ENCODE measurements around the gene DLG1.
"Not testable (repeated sequence)": the region's sequence is repeated elsewhere in the genome, so short reads cannot be mapped to it uniquely, and the experiment has no call there.

The DLG1 gene

GRCh38 chr3:197203714-197204146, 94.7 kb downstream of the DLG1 start:
- no peak for DNase-seq (ENCODE audit: extremely low spot score)
- CTCF ChIA-PET = interaction anchor here (1.0 to 2.7 kb wide), 6 partner anchors 16 to 471 kb away, joined by 3 to 11 read pairs (median 4); partner anchors contain the start of gene MELTF

GRCh38 chr3:197202694-197203093, 95.7 kb downstream of the DLG1 start:
- CTCF ChIA-PET = interaction anchor here (2.7 kb wide), 1 partner anchor 18 kb away, joined by 11 read pairs; no protein-coding TSS in a partner anchor
- POLR2A ChIA-PET = interaction anchor here (0.6 kb wide), 1 partner anchor 158 kb away, joined by 4 read pairs; no protein-coding TSS in a partner anchor
- DNase-seq (ENCODE audit: extremely low spot score) = no peak

More at GRCh38 chr3:197203714-197204146, 94.7 kb downstream of the DLG1 start:
- TF ChIP-seq CTCF (IDR thresholded peaks at IDR 0.05; ENCODE audit: control extremely low read depth, extremely low read depth, low read depth, missing control alignments) = no peak
- POLR2A ChIA-PET = no interaction called here

GRCh38 chr3:197201791-197202452, 96.5 kb downstream of the DLG1 start:
- ChIA-PET POLR2A (no interaction called here), CTCF (no interaction called here)
- TF ChIP-seq CTCF (IDR thresholded peaks at IDR 0.05; ENCODE audit: control extremely low read depth, extremely low read depth, low read depth, missing control alignments) = no peak
- DNase-seq (ENCODE audit: extremely low spot score) = no peak

More at GRCh38 chr3:197202694-197203093, 95.7 kb downstream of the DLG1 start:
- TF ChIP-seq CTCF (IDR thresholded peaks at IDR 0.05; ENCODE audit: control extremely low read depth, extremely low read depth, low read depth, missing control alignments) = no peak

GRCh38 chr3:197200856-197201255, 97.6 kb downstream of the DLG1 start:
- CTCF ChIA-PET, POLR2A ChIA-PET: not testable (repeated sequence)

GRCh38 chr3:197197334-197197733, 101.1 kb downstream of the DLG1 start:
- ChIA-PET POLR2A (no interaction called here), CTCF (interaction anchor here (0.7 kb wide), 1 partner anchor 10 kb away, joined by 3 read pairs; no protein-coding TSS in a partner anchor)
- no peak for DNase-seq (ENCODE audit: extremely low spot score)
- TF ChIP-seq CTCF (IDR thresholded peaks at IDR 0.05; ENCODE audit: control extremely low read depth, extremely low read depth, low read depth, missing control alignments) = no peak

More at GRCh38 chr3:197200856-197201255, 97.6 kb downstream of the DLG1 start:
- DNase-seq (ENCODE audit: extremely low spot score) = not testable (repeated sequence)

- CTCF ChIA-PET = interaction anchor here (1.0 kb wide), 1 partner anchor 9 kb away, joined by 4 read pairs; no protein-coding TSS in a partner anchor
- DNase-seq (ENCODE audit: extremely low spot score) = no peak
- POLR2A ChIA-PET = no interaction called here
- TF ChIP-seq CTCF (IDR thresholded peaks at IDR 0.05; ENCODE audit: control extremely low read depth, extremely low read depth, low read depth, missing control alignments) = no peak
Observed at GRCh38 chr3:197196192-197196591, 102.2 kb downstream of the DLG1 start.

GRCh38 chr3:197195326-197195725, 103.1 kb downstream of the DLG1 start:
- ChIA-PET CTCF (interaction anchor here (0.6 to 1.3 kb wide), 3 partner anchors 8 to 320 kb away, joined by 3 to 4 read pairs (median 3); no protein-coding TSS in a partner anchor), POLR2A (no interaction called here)
- no peak for TF ChIP-seq CTCF (IDR thresholded peaks at IDR 0.05; ENCODE audit: control extremely low read depth, extremely low read depth, low read depth, missing control alignments)
- no peak for DNase-seq (ENCODE audit: extremely low spot score)

GRCh38 chr3:197193759-197194158, 104.7 kb downstream of the DLG1 start:
- POLR2A ChIA-PET; DNase-seq (ENCODE audit: extremely low spot score); CTCF ChIA-PET: not testable (repeated sequence)

All from GM10248 (cell line).